ENCODE data around the gene SART3.

Gene SART3

GRCh38 chr12:108483213-108484059 lies 77.5 kb downstream of the SART3 start:
- no peak for DNase-seq

GRCh38 chr12:108482717-108483212 lies 78.2 kb downstream of the SART3 start:
- DNase-seq, result no peak

DNA sequence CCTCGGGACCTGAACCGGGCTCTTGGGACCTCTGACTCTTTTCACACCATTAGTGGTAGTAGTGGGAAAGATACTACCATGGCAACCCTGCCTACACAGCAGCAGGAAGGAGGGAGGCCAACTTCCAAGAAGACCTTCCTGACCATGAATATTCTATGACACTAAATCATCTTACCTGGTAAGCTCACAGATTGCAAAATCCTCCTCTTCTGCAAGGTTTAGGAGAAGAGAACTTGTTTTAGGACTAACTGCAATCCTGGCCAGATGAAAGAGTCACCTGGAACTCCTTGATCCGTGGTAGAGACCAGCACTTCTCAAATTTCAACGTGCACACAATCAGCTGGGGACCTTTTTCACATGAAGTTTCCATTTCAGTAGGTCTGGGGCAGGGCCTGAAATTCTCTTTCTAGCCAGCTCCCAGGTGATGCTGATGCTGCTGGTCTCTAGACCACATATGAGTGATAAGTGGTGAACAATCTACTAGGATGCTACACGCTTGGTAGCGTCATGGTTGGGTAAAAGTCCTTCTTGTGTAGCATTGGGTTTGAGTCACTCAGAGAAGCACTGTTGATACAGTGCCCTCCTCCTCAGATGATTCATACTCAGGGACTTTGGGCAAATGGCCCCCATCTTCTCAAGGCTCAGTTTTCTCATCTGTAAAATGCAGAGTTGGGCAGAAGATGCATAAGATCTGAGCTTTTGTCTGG lies 81.5 kb downstream of the SART3 start:
- DNase-seq, result no peak

DNA sequence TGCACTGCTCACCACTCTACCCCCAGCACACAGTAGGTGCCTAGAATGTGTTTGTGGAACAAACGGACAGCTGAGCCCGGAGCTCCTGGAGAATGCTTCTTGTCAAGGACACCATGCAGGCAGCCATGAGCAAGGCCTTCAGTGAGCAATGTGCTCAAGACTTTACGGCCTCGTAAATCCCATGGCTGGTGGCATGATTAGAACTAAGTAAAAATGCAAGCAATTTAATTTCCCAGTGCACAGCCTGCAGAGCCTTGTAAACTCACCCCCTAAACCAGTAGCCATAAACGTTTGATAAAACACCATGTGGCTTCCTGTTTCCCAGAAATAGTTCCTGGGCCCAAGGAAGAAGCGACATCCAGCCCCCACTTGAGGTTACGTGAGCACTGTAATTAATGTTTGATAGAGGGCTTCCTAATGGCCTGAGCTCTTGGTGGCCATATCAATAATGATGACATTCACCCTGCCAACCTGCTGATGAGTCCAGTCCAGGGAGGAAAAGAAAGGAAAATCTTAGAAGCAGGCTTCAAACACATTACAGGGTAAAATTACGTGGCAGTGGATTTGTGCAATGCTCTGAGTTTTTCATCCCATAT lies 82.3 kb downstream of the SART3 start:
- DNase-seq, result no peak

GRCh38 chr12:108477881-108478259 lies 83.1 kb downstream of the SART3 start:
- no peak for DNase-seq

GRCh38 chr12:108477055-108477880 lies 83.7 kb downstream of the SART3 start:
- no peak for DNase-seq

DNA sequence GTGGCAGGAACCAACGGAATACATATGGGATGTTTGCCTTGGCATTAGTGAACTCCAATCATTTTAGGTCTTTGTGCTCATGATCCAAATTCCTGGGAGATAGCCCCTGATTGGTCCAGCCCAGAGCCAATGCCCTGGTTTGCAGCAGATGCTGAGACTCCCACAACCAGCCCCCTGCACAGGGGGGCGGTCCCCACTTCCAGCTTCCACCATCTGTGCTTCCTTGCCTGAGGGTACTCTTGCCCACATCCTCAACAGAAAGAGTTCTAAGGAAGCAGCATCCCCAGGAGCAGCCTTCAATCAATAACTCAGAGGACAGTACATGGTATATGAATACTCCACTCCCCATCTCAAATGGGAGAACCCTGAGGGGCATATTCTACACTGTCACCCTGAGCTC lies 85.6 kb downstream of the SART3 start:
- DNase-seq, result no peak

DNA sequence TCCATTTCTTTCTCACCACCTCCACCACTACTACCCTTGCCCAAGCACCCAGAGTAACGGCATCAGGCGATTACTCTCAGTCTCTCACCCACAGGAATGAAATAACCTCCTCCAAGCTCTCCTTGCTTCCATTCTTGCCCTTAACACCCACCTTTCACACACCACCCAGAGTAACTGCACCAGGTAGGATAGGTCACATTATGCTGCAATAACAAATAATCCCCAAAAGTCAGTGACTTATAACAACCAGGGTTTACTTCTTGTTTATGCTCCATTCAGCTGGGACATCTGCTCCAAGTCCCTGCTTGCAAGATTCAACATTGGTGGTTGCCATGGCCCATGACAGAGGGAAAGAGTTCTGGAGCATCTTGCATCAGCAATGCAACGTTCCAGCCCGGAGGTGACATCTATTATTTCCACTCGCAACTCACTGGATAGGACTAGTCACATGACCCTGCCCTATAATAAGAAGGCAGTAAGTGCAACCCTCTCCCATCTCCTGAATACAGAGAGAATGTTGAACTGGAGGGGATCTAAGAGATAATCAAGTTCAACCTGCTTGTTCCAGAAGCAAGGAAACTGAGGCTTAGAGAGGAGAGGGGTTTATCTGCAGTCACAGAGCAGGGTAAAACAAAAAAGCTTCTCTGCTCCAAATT lies 87.4 kb downstream of the SART3 start:
- no peak for DNase-seq
